Lower leg skin (tissue), 4 donors: ENCODE measurements around the gene TRAF3. TPM values are rescaled to one million over a fixed set of nuclear protein-coding genes. Genes with fewer than 3 reads are reported as not detected.
"Not testable (repeated sequence)": the region's sequence is repeated elsewhere in the genome, so short reads cannot be mapped to it uniquely, and the experiment has no call there.

Source experiments
- DNase-seq, 2 donors: peaks; one replicate each; pipeline ENCODE4 v3.0.0-alpha.2; 2019; ENCODE audit warnings: low spot score in 2 of 2
- H3K4me3 ChIP-seq: fragments of 200-600 bp; sonication (generic); 2 replicates; pipeline ENCODE4 v1.5.1; 2017; ENCODE audit warnings: mild to moderate bottlenecking, low read depth; ENCODE audit not compliant: poor library complexity, severe bottlenecking
- CTCF ChIP-seq, 3 donors: fragments of 450-650 bp; IDR thresholded peaks; one replicate each; pipeline ENCODE4 v1.5.1; 2016; ENCODE audit warnings: antibody characterized with exemption in 3 of 3, mild to moderate bottlenecking in 3 of 3, moderate library complexity in 2 of 3
- POLR2A ChIP-seq, 2 donors: fragments of 450-650 bp; IDR thresholded peaks; one replicate each; pipeline ENCODE4 v1.6.1; 2016 to 2017; ENCODE audit warnings: antibody characterized with exemption in 2 of 2, mild to moderate bottlenecking in 1 of 2, moderate library complexity in 1 of 2
- WGBS, 2 donors: methylation state at CpG; one replicate each; pipeline ENCODE4 v1.1.5; 2018; 5-methylcytosine and 5-hydroxymethylcytosine counted together
- intact Hi-C: fragments of 100-400 bp; cut with DNase I; formaldehyde crosslinking; loops from one replicate; pipeline ENCODE4 v1.15.0; 2023; ENCODE audit warnings: low total_unique reads
- total RNA-seq, 4 donors: library from RNA; depleted of rRNA; stranded (reverse); fragments of >200 nt; gene quantifications; one replicate each; pipeline ENCODE4 v1.1.0, GENCODE V29; 2016

The TRAF3 gene
- total RNA-seq, 4 donors from 2014 or later: 3.0 to 14.4 (median 12.1) TPM

- TF ChIP-seq POLR2A (IDR thresholded peaks at IDR 0.05): no peak
- TF ChIP-seq CTCF (IDR thresholded peaks at IDR 0.05): no peak
- H3K4me3 ChIP-seq: no peak overlapping the region
- 52 to 69% methylated on average over 11 of the region's 11 CpGs for WGBS, 2 donors
- intact Hi-C loops: no loop called here
- DNase-seq: no peak
Observed at GRCh38 chr14:102764220-102764671, 13.0 kb upstream of the TRAF3 start.

- intact Hi-C loops, DNase-seq, H3K4me3 ChIP-seq: not testable (repeated sequence)
- 92 to 95% methylated on average over 7 of the region's 8 CpGs for WGBS, 2 donors
Observed at GRCh38 chr14:102765770-102766169, 11.5 kb upstream of the TRAF3 start.

GRCh38 chr14:102768223-102769048, 8.8 kb upstream of the TRAF3 start:
- TF ChIP-seq CTCF (IDR thresholded peaks at IDR 0.05): no peak
- TF ChIP-seq POLR2A (IDR thresholded peaks at IDR 0.05): no peak
- no peak for DNase-seq
- 90 to 92% methylated on average over 19 of the region's 19 CpGs for WGBS, 2 donors
- H3K4me3 ChIP-seq: no peak overlapping the region
- intact Hi-C loops: no loop called here

GRCh38 chr14:102769049-102769327, 8.3 kb upstream of the TRAF3 start:
- intact Hi-C loops: no loop called here
- WGBS, 2 donors: 93 to 95% methylated on average over 4 of the region's 4 CpGs
- no peak for TF ChIP-seq CTCF (IDR thresholded peaks at IDR 0.05)
- TF ChIP-seq POLR2A (IDR thresholded peaks at IDR 0.05): no peak
- H3K4me3 ChIP-seq: no peak overlapping the region
- DNase-seq: no peak

GRCh38 chr14:102770147-102771123, 6.8 kb upstream of the TRAF3 start:
- DNase-seq: no peak
- intact Hi-C loops: no loop called here
- H3K4me3 ChIP-seq: no peak overlapping the region
- no peak for TF ChIP-seq POLR2A (IDR thresholded peaks at IDR 0.05)
- no peak for TF ChIP-seq CTCF (IDR thresholded peaks at IDR 0.05)
- WGBS, 2 donors: 78 to 80% methylated on average over 32 of the region's 32 CpGs

GRCh38 chr14:102771144-102771543, 6.1 kb upstream of the TRAF3 start:
- no peak overlapping the region for H3K4me3 ChIP-seq
- no peak for DNase-seq
- WGBS, 2 donors: 95% methylated on average over 9 of the region's 9 CpGs
- intact Hi-C loops: no loop called here
- TF ChIP-seq POLR2A (IDR thresholded peaks at IDR 0.05): no peak
- TF ChIP-seq CTCF (IDR thresholded peaks at IDR 0.05): no peak
